ENCODE data around the gene SYNM.

The SYNM gene

DNA sequence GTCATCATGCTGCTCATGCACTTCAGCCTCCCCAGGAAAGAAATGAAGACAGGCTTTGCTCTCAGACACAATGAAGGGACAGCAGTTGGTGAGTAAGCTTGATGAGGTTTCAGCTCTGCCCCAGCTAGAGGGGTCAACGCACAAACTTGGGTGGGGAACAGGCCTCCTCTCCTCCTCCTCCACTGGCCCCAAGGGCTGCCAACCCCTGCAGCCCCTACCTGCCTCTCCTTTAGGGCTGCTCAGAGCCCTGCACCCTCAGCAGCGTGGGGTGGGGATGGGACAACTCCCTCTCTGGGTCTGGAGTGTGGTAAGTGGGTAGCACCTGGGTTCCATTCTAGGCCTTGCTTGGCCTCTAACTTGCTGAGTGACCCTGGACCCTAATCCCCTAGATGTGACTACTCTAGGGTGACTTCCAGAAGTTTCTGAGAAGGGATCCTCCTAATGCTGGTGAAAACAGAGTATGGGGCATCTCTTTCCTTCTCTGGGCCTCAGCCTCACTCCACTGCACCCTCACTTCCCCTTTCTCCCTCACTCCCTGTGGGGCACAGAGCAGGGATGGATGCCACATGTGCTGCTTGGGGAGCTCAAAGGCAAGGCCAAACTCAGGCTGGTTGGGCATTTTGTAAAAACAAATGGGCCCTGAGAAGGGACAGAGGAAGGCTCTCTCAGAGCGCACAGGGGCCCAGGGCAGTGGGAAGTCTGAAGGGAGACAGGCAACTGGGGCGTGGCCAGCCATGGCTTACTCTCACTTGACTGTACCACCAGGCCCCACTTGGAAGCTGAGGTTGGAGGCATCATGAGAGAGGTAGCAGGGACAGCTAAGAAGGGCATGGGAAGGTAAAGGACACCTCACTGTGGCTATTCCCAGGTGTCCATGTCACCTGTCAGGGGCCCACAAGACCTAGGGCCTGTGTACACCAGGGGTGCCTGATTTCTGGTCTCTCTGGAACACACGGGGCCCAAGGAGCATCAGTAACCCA lies 64.0 kb downstream of the SYNM start:
- H3K4me3 ChIP-seq (replicated peaks; ENCODE audit: low read depth, low read length): no peak overlapping the region
- DNase-seq (ENCODE audit: extremely low read depth, low read depth): no peak
- TF ChIP-seq, protein P1, sequence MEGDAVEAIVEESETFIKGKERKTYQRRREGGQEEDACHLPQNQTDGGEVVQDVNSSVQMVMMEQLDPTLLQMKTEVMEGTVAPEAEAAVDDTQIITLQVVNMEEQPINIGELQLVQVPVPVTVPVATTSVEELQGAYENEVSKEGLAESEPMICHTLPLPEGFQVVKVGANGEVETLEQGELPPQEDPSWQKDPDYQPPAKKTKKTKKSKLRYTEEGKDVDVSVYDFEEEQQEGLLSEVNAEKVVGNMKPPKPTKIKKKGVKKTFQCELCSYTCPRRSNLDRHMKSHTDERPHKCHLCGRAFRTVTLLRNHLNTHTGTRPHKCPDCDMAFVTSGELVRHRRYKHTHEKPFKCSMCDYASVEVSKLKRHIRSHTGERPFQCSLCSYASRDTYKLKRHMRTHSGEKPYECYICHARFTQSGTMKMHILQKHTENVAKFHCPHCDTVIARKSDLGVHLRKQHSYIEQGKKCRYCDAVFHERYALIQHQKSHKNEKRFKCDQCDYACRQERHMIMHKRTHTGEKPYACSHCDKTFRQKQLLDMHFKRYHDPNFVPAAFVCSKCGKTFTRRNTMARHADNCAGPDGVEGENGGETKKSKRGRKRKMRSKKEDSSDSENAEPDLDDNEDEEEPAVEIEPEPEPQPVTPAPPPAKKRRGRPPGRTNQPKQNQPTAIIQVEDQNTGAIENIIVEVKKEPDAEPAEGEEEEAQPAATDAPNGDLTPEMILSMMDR (IDR thresholded peaks at IDR 0.05; ENCODE audit: low read depth, low read length, missing control alignments): no peak

DNA sequence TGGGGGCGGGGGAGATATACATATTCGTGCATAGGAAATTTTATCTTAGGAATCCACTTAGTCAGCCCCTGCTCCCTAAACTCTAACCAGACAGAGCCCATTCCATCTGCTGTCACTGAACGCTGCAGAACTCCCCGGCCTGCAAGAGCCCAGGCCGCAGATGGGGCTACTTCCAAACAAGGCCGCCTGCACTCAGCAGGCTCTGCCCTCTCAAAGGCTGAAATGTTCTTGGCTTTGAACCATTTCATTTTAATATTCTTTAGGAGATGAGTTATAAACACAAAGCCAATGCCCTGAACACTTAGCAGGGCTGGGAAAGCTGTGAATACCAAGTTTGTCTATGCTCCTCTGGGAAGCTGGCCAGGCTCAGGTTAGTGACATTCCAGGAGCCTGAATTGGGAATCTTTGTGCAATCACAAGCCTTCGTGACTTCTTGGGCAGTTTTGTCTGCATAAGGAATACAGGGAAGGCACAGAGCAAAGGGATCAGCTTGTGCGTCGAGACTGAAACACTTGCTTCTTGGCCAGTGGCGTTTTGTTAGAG lies 65.0 kb downstream of the SYNM start:
- H3K4me3 ChIP-seq (replicated peaks; ENCODE audit: low read depth, low read length): no peak overlapping the region
- TF ChIP-seq, protein P1 (IDR thresholded peaks at IDR 0.05; ENCODE audit: low read depth, low read length, missing control alignments): no peak
- no peak for DNase-seq (ENCODE audit: extremely low read depth, low read depth)

DNA sequence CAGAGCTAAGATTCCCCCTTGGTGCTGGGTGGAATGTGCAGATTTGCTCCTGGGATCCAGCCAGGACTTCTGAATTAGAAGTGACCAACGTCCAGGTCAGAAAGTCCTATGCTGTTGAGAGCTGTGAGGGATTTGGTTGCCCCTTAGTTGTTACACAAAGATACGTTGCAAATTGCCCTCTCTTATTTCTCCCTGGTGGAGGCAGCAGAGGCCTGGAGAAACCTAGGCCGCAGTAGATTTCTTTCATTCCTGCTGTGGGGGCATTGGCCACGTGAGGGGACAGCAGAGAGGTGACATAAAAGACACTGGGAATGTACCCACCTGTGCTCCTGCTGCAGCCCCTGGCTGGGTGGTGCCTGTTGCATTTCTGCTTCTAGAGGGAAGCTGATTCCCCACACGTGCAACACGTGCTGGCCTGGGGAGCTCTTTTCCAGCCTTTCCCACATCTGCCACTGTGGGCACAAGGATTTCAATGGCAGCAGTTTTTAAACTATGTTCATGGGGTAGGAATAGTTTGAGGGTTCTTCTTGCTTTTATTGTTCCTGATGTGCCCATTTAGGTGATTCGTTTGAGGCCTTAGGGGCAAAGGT lies 65.7 kb downstream of the SYNM start:
- H3K4me3 ChIP-seq (replicated peaks; ENCODE audit: low read depth, low read length): no peak overlapping the region
- DNase-seq (ENCODE audit: extremely low read depth, low read depth): no peak
- TF ChIP-seq, protein P1 (IDR thresholded peaks at IDR 0.05; ENCODE audit: low read depth, low read length, missing control alignments): no peak

DNA sequence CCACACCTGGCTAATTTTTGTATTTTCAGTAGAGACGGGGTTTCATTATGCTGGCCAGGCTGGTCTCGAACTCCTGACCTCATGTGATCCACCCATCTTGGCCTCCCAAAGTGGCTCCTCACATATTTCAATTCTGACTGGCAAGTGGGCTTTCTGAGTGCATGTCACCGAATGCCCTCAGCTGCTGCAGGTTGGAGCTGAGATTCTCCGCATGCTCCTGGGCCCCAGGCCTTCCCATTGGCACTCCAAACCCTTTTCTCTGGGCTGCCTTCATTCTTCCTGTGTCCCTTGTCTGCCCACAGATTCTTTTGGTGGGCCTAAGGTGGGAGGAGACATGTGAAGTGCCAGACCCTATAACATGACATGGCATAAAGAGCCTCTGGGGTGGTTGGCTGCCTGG lies 67.3 kb downstream of the SYNM start:
- no peak for DNase-seq (ENCODE audit: extremely low read depth, low read depth)
- TF ChIP-seq, protein P1 (IDR thresholded peaks at IDR 0.05; ENCODE audit: low read depth, low read length, missing control alignments): no peak
- no peak overlapping the region for H3K4me3 ChIP-seq (replicated peaks; ENCODE audit: low read depth, low read length)

DNA sequence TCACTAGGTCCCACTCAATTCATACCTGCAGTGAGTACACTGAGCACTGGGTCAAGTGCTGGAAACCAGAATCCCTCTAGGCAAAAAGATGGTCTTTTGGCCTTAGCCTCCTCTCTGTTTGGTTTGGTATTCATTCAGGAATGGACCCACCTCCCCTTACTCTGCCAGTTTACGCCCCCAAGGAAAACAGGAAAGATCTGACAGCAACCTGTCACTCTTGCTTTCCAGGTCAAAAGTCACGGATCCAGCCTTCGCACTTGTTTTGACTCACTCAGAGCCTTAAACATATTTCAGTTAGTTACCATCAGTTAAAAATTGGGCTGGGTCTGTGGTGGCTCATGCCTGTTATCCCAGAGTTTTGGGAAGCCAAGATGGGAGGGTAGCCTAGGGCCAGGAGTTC lies 68.1 kb downstream of the SYNM start:
- no peak overlapping the region for H3K4me3 ChIP-seq (replicated peaks; ENCODE audit: low read depth, low read length)
- DNase-seq (ENCODE audit: extremely low read depth, low read depth): no peak
- TF ChIP-seq, protein P1 (IDR thresholded peaks at IDR 0.05; ENCODE audit: low read depth, low read length, missing control alignments): no peak

DNA sequence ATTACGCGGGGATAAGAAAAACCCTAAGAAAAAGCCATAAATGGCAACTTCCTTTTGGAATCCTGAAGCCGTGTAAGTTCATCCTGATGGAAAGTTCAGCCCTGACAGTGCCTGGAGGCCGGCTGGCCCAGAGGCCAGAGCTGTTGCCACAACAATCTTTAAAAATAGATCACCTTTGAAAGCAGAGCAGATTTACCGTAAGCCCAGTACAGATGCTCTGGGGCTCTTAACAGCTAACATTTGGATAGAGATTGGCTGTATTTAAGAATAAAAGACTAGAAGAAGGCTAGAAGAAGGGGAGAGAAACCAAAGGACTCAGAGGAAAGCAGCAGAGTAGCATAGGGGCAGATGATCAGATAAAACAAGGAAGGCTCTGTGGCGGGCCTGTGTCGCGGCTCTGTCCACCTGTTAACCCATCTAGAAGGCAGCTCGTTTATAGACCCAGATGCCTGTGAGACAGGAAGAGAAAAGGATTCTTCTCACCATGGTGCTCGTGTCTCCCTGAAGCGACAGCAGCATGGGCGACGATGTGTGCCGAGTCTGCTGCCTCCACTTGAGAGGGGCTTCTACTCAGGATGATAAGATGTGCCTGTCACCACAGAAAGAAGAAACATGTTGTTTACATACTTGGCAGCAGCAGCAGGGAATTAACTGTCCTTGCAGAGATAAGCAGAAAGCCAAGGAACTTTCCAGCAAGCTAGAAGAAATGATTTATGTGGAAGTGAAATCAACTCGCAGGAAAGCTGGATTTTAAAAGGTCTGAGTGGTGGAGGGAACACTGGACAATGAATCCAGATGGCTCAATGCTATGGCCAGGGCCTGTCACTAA lies 69.9 kb downstream of the SYNM start:
- DNase-seq (ENCODE audit: extremely low read depth, low read depth): no peak
- H3K4me3 ChIP-seq (replicated peaks; ENCODE audit: low read depth, low read length): no peak overlapping the region
- TF ChIP-seq, protein P1 (IDR thresholded peaks at IDR 0.05; ENCODE audit: low read depth, low read length, missing control alignments): no peak

Measured in HFF-Myc (cell line).